ENCODE results near the gene CFHR5.

Gene CFHR5

DNA sequence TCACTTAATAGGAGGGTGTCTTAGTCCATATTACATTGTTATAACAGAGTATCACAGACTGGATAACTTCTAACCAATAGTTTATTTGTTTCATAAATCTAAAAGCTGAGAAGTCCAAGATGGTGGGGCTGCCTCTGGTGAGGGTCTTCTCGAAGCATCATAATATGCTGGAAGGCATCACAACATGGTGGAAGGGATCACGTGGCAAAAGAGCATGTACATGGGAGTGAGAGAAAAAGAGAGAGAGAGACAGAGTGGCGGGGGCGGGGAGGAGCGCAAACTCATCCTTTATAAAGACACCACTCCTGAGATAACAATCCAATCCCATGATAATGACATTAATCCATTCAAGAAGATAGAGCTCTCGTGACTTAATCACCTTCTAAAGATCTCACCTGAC, 31.5 kb downstream of the CFHR5 start:
- no peaks in the 10 kb centered on the region for H3K36me3 ChIP-seq (ENCODE audit: control insufficient read depth in 2 of 2, insufficient read depth in 1 of 2, low read length in 2 of 2)
- no peak overlapping the region for H3K4me3 ChIP-seq (ENCODE audit: low read depth, low read length)
- POLR2A ChIA-PET = no interaction called here

GRCh38 chr1:197011614-197012013, 34.3 kb downstream of the CFHR5 start:
- no peak overlapping the region for H3K4me3 ChIP-seq (ENCODE audit: low read depth, low read length)
- no peaks in the 10 kb centered on the region for H3K9me3 ChIP-seq (ENCODE audit: control insufficient read depth, insufficient read depth, low read depth, low read length)
- no peaks in the 10 kb centered on the region for H3K36me3 ChIP-seq (ENCODE audit: control insufficient read depth in 2 of 2, insufficient read depth in 1 of 2, low read length in 2 of 2)
- H3K4me1 ChIP-seq (ENCODE audit: control insufficient read depth, insufficient read depth, low read length) = no peaks in the 10 kb centered on the region
- H3K27ac ChIP-seq (ENCODE audit: extremely low read depth, low read depth, low read length) = no peak overlapping the region
- ChIA-PET POLR2A (no interaction called here), CTCF (no interaction called here)
- TF ChIP-seq ZNF585B (tag by site-specific recombination; IDR thresholded peaks at IDR 0.05) (no peak), ZNF701 (tag by site-specific recombination; IDR thresholded peaks at IDR 0.05) (no peak), ZNF580 (tag by site-specific recombination; IDR thresholded peaks at IDR 0.05) (peak; percentile 33; the same call in 1 of the 2 replicates), ZNF623 (tag by site-specific recombination; IDR thresholded peaks at IDR 0.05) (no peak), ZNF146 (tag by site-specific recombination; IDR thresholded peaks at IDR 0.05) (peak; percentile 75; the same call in 1 of the 2 replicates), ZNF202 (tag by site-specific recombination; IDR thresholded peaks at IDR 0.05; ENCODE audit: borderline replicate concordance) (no peak), ZFP3 (tag by site-specific recombination; IDR thresholded peaks at IDR 0.05; ENCODE audit: low read depth) (no peak), OVOL3 (tag by site-specific recombination; IDR thresholded peaks at IDR 0.05) (no peak), ZNF223 (tag by site-specific recombination; IDR thresholded peaks at IDR 0.05) (no peak)

More for the DNA sequence above, 31.5 kb downstream of the CFHR5 start:
- Histone ChIP-seq H3K27ac (ENCODE audit: extremely low read depth, low read depth, low read length) (no peak overlapping the region), H3K9me3 (ENCODE audit: control insufficient read depth, insufficient read depth, low read depth, low read length) (no peaks in the 10 kb centered on the region), H3K4me1 (ENCODE audit: control insufficient read depth, insufficient read depth, low read length) (no peaks in the 10 kb centered on the region)
- CTCF ChIA-PET = interaction anchor here (0.7 kb wide), 1 partner anchor 915 kb away, joined by 4 read pairs; no protein-coding TSS in a partner anchor
- TF ChIP-seq ZNF747 (tag by site-specific recombination; IDR thresholded peaks at IDR 0.05) (no peak), ZNF362 (tag by site-specific recombination; IDR thresholded peaks at IDR 0.05) (no peak), ZNF2 (tag by site-specific recombination; IDR thresholded peaks at IDR 0.05) (no peak), ZNF670 (tag by site-specific recombination; IDR thresholded peaks at IDR 0.05; ENCODE audit: low read depth) (no peak), SALL2 (tag by site-specific recombination; IDR thresholded peaks at IDR 0.05; ENCODE audit: borderline replicate concordance) (no peak), KLF16 (tag by site-specific recombination; IDR thresholded peaks at IDR 0.05) (no peak), ZNF366 (tag by site-specific recombination; conservative IDR thresholded peaks at IDR 0.05) (no peak), OSR2 (tag by site-specific recombination; IDR thresholded peaks at IDR 0.05) (no peak), ZNF558 (tag by site-specific recombination; IDR thresholded peaks at IDR 0.05) (no peak), SCRT1 (tag by site-specific recombination; IDR thresholded peaks at IDR 0.05; ENCODE audit: borderline replicate concordance) (no peak), EGR2 (tag by site-specific recombination; IDR thresholded peaks at IDR 0.05; ENCODE audit: low read depth) (no peak)
- TF ChIP-seq, protein P1, sequence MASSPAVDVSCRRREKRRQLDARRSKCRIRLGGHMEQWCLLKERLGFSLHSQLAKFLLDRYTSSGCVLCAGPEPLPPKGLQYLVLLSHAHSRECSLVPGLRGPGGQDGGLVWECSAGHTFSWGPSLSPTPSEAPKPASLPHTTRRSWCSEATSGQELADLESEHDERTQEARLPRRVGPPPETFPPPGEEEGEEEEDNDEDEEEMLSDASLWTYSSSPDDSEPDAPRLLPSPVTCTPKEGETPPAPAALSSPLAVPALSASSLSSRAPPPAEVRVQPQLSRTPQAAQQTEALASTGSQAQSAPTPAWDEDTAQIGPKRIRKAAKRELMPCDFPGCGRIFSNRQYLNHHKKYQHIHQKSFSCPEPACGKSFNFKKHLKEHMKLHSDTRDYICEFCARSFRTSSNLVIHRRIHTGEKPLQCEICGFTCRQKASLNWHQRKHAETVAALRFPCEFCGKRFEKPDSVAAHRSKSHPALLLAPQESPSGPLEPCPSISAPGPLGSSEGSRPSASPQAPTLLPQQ (tag by site-specific recombination; IDR thresholded peaks at IDR 0.05) = no peak

DNA sequence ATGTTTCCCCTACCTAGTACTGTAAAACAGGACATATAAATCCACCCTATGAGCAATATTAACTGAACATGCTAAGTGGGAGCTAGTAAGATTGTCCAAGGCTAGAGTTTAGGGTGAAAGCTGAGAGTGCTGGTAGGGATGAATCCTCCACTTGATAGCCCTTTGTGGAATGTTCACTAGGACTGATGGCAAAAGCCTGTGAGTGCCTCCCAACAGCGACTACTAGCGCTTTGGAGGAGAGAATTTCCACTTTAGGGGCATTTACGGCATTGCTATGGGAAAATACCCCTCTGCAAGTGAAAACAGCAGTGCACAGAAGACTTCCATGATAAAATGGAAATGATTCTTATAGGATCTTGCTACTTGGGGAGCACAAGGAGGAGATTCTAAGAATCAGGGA, 35.9 kb downstream of the CFHR5 start:
- Histone ChIP-seq H3K4me3 (ENCODE audit: low read depth, low read length) (no peak overlapping the region), H3K4me1 (ENCODE audit: control insufficient read depth, insufficient read depth, low read length) (no peaks in the 10 kb centered on the region)
- CTCF ChIA-PET = no interaction called here
- TF ChIP-seq ZNF280D (tag by site-specific recombination; IDR thresholded peaks at IDR 0.05) = no peak
- TF ChIP-seq ZNF571 (tag by site-specific recombination; IDR thresholded peaks at IDR 0.05) = no peak
- TF ChIP-seq ZNF37A (tag by site-specific recombination; IDR thresholded peaks at IDR 0.05) = no peak
- TF ChIP-seq, protein P2, sequence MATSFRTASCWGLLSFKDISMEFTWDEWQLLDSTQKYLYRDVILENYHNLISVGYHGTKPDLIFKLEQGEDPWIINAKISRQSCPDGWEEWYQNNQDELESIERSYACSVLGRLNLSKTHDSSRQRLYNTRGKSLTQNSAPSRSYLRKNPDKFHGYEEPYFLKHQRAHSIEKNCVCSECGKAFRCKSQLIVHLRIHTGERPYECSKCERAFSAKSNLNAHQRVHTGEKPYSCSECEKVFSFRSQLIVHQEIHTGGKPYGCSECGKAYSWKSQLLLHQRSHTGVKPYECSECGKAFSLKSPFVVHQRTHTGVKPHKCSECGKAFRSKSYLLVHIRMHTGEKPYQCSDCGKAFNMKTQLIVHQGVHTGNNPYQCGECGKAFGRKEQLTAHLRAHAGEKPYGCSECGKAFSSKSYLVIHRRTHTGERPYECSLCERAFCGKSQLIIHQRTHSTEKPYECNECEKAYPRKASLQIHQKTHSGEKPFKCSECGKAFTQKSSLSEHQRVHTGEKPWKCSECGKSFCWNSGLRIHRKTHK (tag by site-specific recombination; IDR thresholded peaks at IDR 0.05) = no peak

More for the DNA sequence above, 35.9 kb downstream of the CFHR5 start:
- Histone ChIP-seq H3K27ac (ENCODE audit: extremely low read depth, low read depth, low read length) (no peak overlapping the region), H3K9me3 (ENCODE audit: control insufficient read depth, insufficient read depth, low read depth, low read length) (no peaks in the 10 kb centered on the region), H3K36me3 (ENCODE audit: control insufficient read depth in 2 of 2, insufficient read depth in 1 of 2, low read length in 2 of 2) (no peaks in the 10 kb centered on the region)
- POLR2A ChIA-PET = no interaction called here

Measured in HEK293 (cell line).